Right renal cortex interstitium (tissue), 3 donors: Measurements from ENCODE around the gene SORCS1. TPM values are rescaled to one million over a fixed set of nuclear protein-coding genes. Genes with fewer than 3 reads are reported as not detected.
"Not testable (repeated sequence)": the region's sequence is repeated elsewhere in the genome, so short reads cannot be mapped to it uniquely, and the experiment has no call there.

Experiments used
- DNase-seq, 3 donors: peaks; one replicate each; pipeline ENCODE4 v3.0.0-alpha.2; 2013; ENCODE audit warnings: low read depth in 3 of 3, low spot score in 2 of 3
- polyA plus RNA-seq, 3 donors: library from polyadenylated mRNA; unstranded; fragments of 120-200 nt; gene quantifications; one replicate each; pipeline ENCODE4 v1.2.1, GENCODE V29; 2013; ENCODE audit not compliant: insufficient read length in 3 of 3

The SORCS1 gene
- polyA plus RNA-seq, 3 donors = 12.0 to 21.6 (median 17.3) TPM

GRCh38 chr10:106956216-106956915, 208.1 kb downstream of the SORCS1 start:
- DNase-seq = no peak

DNA sequence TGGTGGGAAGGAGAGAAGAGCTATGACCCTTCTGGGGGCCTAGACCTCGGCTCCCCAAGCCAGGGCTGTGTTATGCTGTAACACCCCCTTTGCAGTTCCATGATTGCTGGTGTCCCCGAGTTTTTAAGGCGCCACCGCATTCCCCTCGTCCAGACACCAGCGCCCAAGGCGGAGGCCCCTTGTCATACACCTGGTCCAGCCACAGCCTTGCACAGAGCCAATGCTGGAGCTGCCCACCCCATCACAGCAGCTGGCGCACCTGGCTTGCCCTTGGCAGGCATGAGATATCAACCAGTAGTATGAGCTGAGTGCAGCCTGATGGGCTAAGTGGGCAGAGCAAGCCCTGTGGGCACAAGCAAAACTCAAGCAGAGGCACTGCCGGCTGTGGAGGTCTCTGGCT, 209.4 kb downstream of the SORCS1 start:
- no peak for DNase-seq

GRCh38 chr10:106952033-106952432, 212.5 kb downstream of the SORCS1 start:
- no peak for DNase-seq

DNA sequence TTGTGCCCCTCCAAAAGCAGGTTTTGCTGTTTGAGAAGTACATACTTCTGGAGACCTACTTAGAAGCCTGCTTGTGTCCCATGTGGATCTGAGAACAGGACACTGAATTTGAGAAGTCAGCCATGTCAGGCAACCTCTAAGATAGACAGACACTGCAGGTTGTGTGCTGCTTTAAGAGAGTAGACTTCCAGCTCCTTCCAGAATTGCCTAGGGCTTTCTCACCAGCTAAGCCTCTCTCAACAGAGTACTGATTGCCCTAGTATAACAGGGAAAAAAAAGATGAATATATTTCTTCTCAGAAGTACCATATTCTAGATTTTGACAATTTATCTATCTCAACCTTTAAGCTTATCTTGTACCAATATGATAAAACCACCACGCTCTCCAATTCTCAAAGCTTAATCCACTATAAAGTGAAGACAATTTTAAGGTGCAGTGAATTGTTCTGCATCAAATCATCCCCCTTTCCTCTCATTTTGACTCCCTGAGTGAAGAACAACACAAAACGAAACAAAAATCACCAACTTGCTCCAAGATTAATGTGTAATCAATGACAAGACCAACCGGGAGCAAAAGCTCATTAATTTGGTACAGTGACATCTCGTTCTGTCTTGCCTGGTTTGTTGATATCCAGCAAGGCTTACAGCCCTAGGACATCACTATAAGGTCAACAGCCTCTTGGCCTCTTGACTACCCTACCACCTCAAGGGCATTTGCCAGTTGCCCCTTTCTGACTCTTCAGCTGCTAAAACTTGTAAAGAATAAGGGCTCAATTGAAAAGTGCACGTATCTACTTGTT, 214.6 kb downstream of the SORCS1 start:
- no peak for DNase-seq

DNA sequence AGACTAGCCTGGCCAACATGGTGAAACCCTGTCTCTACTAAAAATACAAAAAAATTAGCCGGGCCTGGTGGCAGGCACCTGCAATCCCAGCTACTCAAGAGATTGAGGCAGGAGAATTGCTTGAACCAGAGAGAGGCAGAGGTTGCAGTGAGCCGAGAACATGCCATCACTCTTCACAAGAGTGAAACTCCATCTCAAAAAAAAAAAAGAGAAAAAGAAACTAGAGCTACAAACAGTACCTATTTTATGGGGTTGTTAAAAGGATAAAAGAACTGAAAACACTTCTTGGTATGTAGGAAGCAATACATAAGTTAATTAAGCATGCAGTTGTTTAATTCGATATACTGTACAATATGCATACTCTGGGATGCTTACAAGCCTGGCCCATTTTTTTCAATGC, 216.9 kb downstream of the SORCS1 start:
- no peak for DNase-seq

DNA sequence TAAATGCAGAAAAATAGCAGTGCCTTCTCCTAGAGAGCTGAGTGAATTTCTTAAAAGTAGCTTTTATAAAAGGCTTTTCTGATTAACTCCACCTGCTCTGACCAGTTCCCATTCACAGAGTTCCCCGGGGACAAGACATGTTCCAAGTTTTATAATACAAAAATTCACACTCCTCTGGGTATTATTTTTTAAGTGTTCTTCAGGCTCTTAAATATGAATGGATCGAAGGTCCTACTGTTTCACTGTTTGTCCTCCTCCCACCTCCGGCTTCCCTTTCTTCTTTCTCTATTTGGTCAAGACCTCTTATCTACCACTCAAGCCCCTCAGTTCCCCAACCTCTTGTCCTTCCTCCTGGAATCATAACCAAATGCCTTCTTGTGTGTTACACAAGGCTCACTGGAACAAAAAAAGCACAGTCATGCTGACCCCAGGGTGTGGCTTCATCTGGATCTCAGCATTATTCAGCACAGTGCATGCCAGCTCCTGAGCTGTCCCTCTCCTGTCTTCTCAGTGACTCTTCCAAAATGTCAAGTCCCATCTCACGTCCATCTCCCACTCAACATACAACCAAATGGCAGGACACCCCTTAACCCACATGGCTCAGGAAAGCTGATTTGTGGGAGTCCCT, 222.4 kb downstream of the SORCS1 start:
- no peak for DNase-seq

- DNase-seq = no peak
Observed at GRCh38 chr10:106941297-106942034, 223.0 kb downstream of the SORCS1 start.

GRCh38 chr10:106938513-106938912, 226.0 kb downstream of the SORCS1 start:
- DNase-seq = no peak

DNA sequence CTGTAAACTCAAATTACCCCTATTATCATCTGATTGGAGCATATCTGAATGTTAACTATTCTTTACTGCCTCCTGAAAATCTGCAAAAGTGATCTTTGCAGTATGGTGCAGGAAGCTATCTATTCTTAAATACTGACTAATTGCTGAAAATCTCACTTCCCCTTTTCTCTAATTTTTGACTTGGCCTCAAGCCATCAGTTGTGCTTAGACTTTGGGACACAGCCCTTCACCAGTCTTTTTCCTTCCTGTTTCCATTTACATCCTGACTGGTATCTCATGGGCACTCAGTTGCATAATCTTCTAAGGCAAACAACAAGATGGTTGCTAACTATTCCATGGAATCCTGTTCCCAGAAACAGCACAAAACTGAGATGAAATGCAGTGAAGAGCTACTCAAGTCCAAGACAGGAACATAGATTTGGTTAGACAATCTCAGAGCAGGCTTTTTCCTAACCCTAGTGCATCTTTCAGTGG, 228.5 kb downstream of the SORCS1 start:
- DNase-seq = no peak

- no peak for DNase-seq
Observed at GRCh38 chr10:106931853-106932249, 232.7 kb downstream of the SORCS1 start.

DNA sequence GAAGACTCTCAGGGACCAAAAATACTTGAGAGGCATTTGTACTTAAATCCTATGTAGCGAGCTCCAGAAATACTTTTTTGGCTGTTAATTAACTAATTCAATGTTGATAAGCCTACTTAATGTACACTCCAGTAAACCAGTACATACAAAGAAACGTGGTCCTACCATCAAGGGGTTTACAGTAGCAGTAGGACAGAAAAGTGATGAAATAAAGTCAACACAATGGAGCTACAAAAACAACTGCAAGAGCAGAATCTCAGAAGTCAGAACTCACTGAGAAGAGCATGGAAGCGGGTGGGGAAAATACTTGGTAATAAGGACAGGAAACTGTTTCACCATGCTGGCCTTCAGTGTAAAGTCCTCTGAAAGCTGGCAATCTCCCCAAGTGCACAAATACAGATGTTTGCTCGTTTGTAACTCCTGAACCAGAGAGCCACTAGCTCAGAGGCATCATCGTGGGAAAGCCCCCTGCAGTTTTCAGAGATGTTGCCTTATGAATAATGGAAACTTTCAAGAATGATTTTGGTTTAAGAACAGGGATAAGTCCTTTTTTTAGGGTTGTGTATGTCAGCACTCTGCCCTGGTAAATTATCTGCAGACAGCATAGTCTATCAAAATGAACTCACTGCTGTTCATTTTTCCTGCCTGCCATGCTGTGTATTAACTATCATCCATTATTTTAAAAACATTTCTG, 233.2 kb downstream of the SORCS1 start:
- DNase-seq = no peak

DNA sequence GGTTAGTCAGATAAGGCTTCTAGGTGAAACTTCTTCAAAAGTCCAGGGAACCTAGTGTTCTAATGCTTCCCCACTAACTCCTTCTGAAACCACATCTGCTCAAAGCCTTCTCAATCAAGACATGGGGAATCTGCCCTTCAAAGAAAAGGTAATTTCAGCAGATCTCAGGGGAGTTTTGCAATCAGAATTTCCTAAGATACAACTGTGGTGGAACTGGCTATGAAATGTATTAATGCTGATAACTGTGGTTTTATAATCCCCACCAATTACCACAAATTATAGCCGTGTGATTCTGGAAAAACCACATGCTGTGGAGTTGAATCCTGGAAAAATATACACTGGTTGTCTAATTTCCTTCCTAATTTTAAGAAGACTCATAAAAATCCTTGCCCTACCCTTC, 233.8 kb downstream of the SORCS1 start:
- DNase-seq = no peak

DNA sequence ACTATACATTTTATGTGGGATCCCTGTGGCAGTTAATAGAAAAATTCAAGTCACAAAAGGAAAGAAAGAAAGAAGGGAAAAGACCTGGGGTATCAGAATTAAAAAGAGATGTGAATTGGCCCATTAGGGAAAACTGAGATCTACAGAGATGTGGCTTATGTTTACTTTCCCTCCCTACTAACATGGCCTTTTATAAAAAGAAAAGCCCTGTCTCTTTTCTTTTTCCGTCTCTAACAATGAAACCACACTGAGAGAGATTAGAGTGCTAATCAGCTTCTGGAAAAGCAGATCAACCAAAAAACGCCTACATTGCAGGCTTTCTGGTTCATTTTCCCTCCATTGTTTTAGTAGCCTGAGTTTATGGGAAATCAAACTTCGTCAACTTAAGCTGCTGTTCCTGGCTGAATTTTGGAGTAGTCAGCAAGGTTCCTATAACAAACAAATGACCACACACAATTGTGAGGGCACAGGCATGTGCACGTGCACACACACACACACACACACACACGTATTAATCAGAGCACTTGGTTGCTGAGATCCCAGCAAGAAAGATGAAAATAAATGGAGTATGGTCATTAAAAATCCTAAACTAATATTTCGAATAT, 235.1 kb downstream of the SORCS1 start:
- no peak for DNase-seq

DNA sequence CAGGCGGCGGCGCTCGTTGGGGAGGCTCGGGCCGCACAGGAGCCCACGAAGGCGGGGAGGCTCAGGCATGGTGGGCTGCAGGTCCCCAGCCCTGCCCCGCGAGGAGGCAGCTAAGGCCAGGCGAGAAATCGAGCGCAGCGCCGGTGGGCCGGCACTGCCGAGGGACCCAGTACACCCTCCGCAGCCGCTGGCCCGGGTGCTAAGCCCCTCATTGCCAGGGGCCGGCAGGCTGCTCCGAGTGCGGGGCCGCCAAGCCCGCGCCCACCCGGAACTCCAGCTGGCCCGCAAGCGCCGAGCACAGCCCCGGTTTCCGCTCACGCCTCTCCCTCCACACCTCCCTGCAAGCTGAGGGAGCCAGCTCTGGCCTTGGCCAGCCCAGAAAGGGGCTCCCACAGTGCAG, 236.4 kb downstream of the SORCS1 start:
- not testable (repeated sequence) for DNase-seq

DNA sequence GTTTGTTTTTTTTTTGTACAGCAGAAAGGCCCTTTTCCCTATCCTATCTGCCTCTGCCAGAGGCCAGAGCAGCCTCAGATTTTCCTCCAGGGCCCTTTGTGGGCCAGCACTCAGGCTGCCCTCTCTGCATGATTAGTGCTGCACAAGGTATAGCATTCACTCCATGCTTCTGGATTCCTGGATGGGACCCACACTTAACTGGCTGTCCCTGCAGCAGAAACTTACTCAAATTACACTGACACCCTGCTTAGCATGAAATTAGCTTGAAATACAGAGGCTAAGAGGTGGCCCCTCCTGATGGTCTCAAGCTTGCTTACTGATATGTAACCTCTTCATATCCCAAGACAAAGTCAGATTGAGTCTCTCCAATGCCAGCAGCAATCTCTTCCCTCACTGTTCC, 239.3 kb downstream of the SORCS1 start:
- no peak for DNase-seq

GRCh38 chr10:106920538-106920937, 244.0 kb downstream of the SORCS1 start:
- no peak for DNase-seq

GRCh38 chr10:106919871-106920282, 244.6 kb downstream of the SORCS1 start:
- no peak for DNase-seq

DNA sequence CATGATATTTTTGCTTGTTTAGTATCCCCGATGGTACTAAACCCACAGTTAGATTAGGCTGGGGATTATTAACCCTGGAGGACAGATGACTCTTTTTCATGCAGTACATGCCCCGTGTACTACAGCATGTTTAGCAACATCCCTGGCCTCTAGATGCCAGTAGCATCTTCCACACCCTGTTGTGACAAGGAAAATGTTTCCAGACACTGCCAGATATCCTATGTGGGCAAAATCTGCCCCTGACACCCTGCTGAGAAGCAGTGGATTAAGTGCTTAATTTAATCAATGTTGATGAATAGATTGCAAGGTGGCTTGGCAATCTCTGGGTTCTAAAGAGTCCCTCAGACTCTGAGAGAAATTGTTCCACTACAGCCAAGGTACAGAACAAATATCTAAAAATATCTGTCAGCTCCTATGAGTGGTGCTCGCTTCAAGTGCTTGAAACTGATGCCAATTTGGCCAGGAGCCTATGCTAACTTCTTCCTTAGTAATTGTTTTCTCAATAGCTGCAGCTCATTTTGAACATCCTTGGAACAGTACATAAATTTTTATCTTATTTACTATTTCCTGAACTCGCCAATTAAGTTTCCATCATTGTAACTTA, 247.0 kb downstream of the SORCS1 start:
- no peak for DNase-seq

DNA sequence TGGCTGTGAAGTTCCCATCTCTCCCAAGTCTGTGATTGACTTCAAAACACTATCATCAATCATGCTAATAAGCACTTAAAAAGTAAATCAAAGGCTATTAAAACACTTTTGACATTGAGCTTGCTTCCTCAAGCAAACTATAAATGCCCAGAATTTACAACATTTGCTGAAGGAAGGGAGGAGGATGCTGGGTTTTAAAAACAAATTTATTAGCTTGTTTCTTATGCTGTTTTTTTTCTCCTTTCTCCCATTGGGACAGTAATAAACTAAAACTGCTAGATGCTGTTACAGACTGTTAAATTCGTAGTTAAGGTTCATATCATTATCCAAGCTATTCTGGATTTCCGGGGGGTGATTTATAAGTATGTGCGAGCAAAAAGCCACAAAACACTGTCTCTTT, 250.5 kb downstream of the SORCS1 start:
- peak in 2 of 3 donors; percentile 31 to 33 for DNase-seq
